Measurements from ENCODE around the gene RAG1. TPM values are rescaled to one million over a fixed set of nuclear protein-coding genes. Genes with fewer than 3 reads are reported as not detected.
"Not testable (repeated sequence)": the region's sequence is repeated elsewhere in the genome, so short reads cannot be mapped to it uniquely, and the experiment has no call there.

Gene RAG1
- total RNA-seq, 2 donors from 2014 or later, result 0.42 to 0.86 TPM

- no peak for TF ChIP-seq CTCF (conservative IDR thresholded peaks at IDR 0.05)
- Histone ChIP-seq H3K4me1 (ENCODE audit: control insufficient read depth, insufficient read depth, low read length) (no peaks in the 10 kb centered on the region), H3K27me3 (ENCODE audit: control insufficient read depth, insufficient read depth, low read length, poor library complexity, severe bottlenecking) (no peaks in the 10 kb centered on the region), H3K36me3 (ENCODE audit: control insufficient read depth, insufficient read depth, low read length) (no peaks in the 10 kb centered on the region), H3K4me3 (ENCODE audit: low read length) (no peak overlapping the region), H3K9ac (ENCODE audit: extremely low read depth, low read length, poor library complexity, severe bottlenecking) (no peak overlapping the region), H3K9me3 (ENCODE audit: control insufficient read depth, low read length) (no peaks in the 10 kb centered on the region), H3K27ac (ENCODE audit: low read depth, low read length) (no peak overlapping the region)
- no peaks in the 10 kb centered on the region for H3K36me3 Mint-ChIP-seq (ENCODE audit: low read depth)
- no peaks in the 10 kb centered on the region for H3K9me3 Mint-ChIP-seq
- no peaks in the 10 kb centered on the region for H3K4me1 Mint-ChIP-seq
- WGBS, 2 experiments (ENCODE audit: insufficient coverage in 1 of 2, insufficient read length in 1 of 2), result 82 to 100% methylated on average over 1 to 2 of the region's 3 CpGs
- H3K27ac Mint-ChIP-seq, result no peak overlapping the region
- no peak for DNase-seq
- H3K4me3 Mint-ChIP-seq, result no peak overlapping the region
- H3K27me3 Mint-ChIP-seq (ENCODE audit: insufficient read depth), result peaks cover 2% of the 10 kb centered on the region
Observed at GRCh38 chr11:36534276-36534840, 33.4 kb upstream of the RAG1 start.

- Mint-ChIP-seq H3K4me3 (no peak overlapping the region), H3K4me1 (peaks cover 7% of the 10 kb centered on the region), H3K9me3 (no peaks in the 10 kb centered on the region), H3K27me3 (ENCODE audit: insufficient read depth) (peaks cover 3% of the 10 kb centered on the region), H3K27ac (no peak overlapping the region), H3K36me3 (ENCODE audit: low read depth) (no peaks in the 10 kb centered on the region)
- Histone ChIP-seq H3K36me3 (ENCODE audit: control insufficient read depth, insufficient read depth, low read length) (no peaks in the 10 kb centered on the region), H3K9me3 (ENCODE audit: control insufficient read depth, low read length) (no peaks in the 10 kb centered on the region), H3K9ac (ENCODE audit: extremely low read depth, low read length, poor library complexity, severe bottlenecking) (no peak overlapping the region), H3K27ac (ENCODE audit: low read depth, low read length) (no peak overlapping the region), H3K4me3 (ENCODE audit: low read length) (no peak overlapping the region), H3K4me1 (ENCODE audit: control insufficient read depth, insufficient read depth, low read length) (peaks cover 4% of the 10 kb centered on the region), H3K27me3 (ENCODE audit: control insufficient read depth, insufficient read depth, low read length, poor library complexity, severe bottlenecking) (no peaks in the 10 kb centered on the region)
- peak; percentile 62 for TF ChIP-seq CTCF (conservative IDR thresholded peaks at IDR 0.05)
- WGBS, 2 experiments (ENCODE audit: insufficient coverage in 1 of 2, insufficient read length in 1 of 2), result 58 to 61% methylated on average over 6 of the region's 6 CpGs
- peak; percentile 79 for DNase-seq
Observed at GRCh38 chr11:36540998-36541397, 26.8 kb upstream of the RAG1 start.

- H3K9me3 ChIP-seq (ENCODE audit: control insufficient read depth, low read length), result no peaks in the 10 kb centered on the region
- no peak overlapping the region for H3K4me3 Mint-ChIP-seq
- WGBS, 2 experiments (ENCODE audit: insufficient coverage in 1 of 2, insufficient read length in 1 of 2), result 76% methylated on average over 1 of the region's 1 CpG; no CpG with 5 or more reads in 1 of the 2 experiments
- H3K36me3 ChIP-seq (ENCODE audit: control insufficient read depth, insufficient read depth, low read length), result no peaks in the 10 kb centered on the region
- DNase-seq, result no peak
- H3K4me1 ChIP-seq (ENCODE audit: control insufficient read depth, insufficient read depth, low read length), result no peaks in the 10 kb centered on the region
- H3K36me3 Mint-ChIP-seq (ENCODE audit: low read depth), result no peaks in the 10 kb centered on the region
- H3K27me3 ChIP-seq (ENCODE audit: control insufficient read depth, insufficient read depth, low read length, poor library complexity, severe bottlenecking), result no peaks in the 10 kb centered on the region
- H3K9me3 Mint-ChIP-seq, result peaks cover 21% of the 10 kb centered on the region
- no peak for TF ChIP-seq CTCF (conservative IDR thresholded peaks at IDR 0.05)
- H3K9ac ChIP-seq (ENCODE audit: extremely low read depth, low read length, poor library complexity, severe bottlenecking), result no peak overlapping the region
- peaks cover 13% of the 10 kb centered on the region for H3K27me3 Mint-ChIP-seq (ENCODE audit: insufficient read depth)
- no peak overlapping the region for H3K4me3 ChIP-seq (ENCODE audit: low read length)
- no peak overlapping the region for H3K27ac ChIP-seq (ENCODE audit: low read depth, low read length)
- H3K27ac Mint-ChIP-seq, result no peak overlapping the region
- H3K4me1 Mint-ChIP-seq, result no peaks in the 10 kb centered on the region
Observed at GRCh38 chr11:36550385-36551115, 17.3 kb upstream of the RAG1 start.

GRCh38 chr11:36557390-36557789 is 10.4 kb upstream of the RAG1 start:
- H3K27me3 Mint-ChIP-seq (ENCODE audit: insufficient read depth), result peaks cover 22% of the 10 kb centered on the region
- not testable (repeated sequence) for H3K36me3 ChIP-seq (ENCODE audit: control insufficient read depth, insufficient read depth, low read length); H3K36me3 Mint-ChIP-seq (ENCODE audit: low read depth); H3K9ac ChIP-seq (ENCODE audit: extremely low read depth, low read length, poor library complexity, severe bottlenecking); H3K4me3 ChIP-seq (ENCODE audit: low read length); H3K4me1 ChIP-seq (ENCODE audit: control insufficient read depth, insufficient read depth, low read length); H3K27ac ChIP-seq (ENCODE audit: low read depth, low read length); H3K4me1 Mint-ChIP-seq
- H3K4me3 Mint-ChIP-seq, result peak overlapping the region; percentile 47
- Histone ChIP-seq H3K27me3 (ENCODE audit: control insufficient read depth, insufficient read depth, low read length, poor library complexity, severe bottlenecking) (peaks cover 21% of the 10 kb centered on the region), H3K9me3 (ENCODE audit: control insufficient read depth, low read length) (peaks cover 25% of the 10 kb centered on the region)
- peak overlapping the region; percentile 87 for H3K27ac Mint-ChIP-seq
- peaks cover 24% of the 10 kb centered on the region for H3K9me3 Mint-ChIP-seq
- peak; percentile 63 for DNase-seq
- WGBS, 2 experiments (ENCODE audit: insufficient coverage in 1 of 2, insufficient read length in 1 of 2), result 98% methylated on average over 6 to 17 of the region's 17 CpGs
